Measurements from ENCODE around the gene DPP9. TPM values are rescaled to one million over a fixed set of nuclear protein-coding genes. Genes with fewer than 3 reads are reported as not detected.

Gene DPP9
- total and polyA plus RNA-seq, 2 of the 8 experiments (the other 6 are each of a cell fraction or from before 2014, with no cell fraction given), result 11.6 to 40.7 TPM

DNA sequence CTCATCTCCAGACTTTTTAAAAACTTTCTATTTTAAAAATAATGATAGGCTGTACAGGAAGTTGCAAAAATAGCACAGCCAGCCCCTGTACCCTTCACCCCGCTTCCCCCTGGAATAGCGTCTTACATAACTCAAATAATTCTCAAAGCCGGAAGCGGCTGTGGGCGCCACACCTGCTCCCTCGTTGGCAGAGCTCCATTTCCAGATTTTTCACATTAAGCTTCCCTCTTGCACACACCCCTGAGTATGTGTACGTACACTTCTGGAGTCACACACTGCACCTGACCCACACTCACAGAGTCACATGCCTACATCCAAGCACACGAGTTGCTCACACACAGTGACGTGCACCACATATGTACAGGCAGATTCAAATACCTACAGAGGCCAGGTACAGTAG is 24.9 kb upstream of the DPP9 start:
- CTCF ChIA-PET (ENCODE audit: partially characterized antibody), result interaction anchor here (0.7 to 6.7 kb wide), 3 partner anchors 16 to 40 kb away, joined by 3 to 38 read pairs (median 3); no protein-coding TSS in a partner anchor
- no peak for TF ChIP-seq EGR1 (IDR thresholded peaks at IDR 0.05; ENCODE audit: borderline replicate concordance, low read depth, low read length)
- TF ChIP-seq KDM1A (IDR thresholded peaks at IDR 0.05; ENCODE audit: borderline replicate concordance, low read length), result no peak
- TF ChIP-seq, protein P1, sequence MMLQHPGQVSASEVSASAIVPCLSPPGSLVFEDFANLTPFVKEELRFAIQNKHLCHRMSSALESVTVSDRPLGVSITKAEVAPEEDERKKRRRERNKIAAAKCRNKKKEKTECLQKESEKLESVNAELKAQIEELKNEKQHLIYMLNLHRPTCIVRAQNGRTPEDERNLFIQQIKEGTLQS (IDR thresholded peaks at IDR 0.05; ENCODE audit: insufficient read depth, low read depth, low read length), result no peak
- TF ChIP-seq SP2 (IDR thresholded peaks at IDR 0.05; ENCODE audit: low read length), result no peak
- no peak for TF ChIP-seq POLR2A (IDR thresholded peaks at IDR 0.05; ENCODE audit: control extremely low read depth in 1 of 2, low read depth in 2 of 2, low read length in 2 of 2)
- no peak for TF ChIP-seq KDM5A (IDR thresholded peaks at IDR 0.05; ENCODE audit: low read length)
- TF ChIP-seq ZNF274 (IDR thresholded peaks at IDR 0.05; ENCODE audit: borderline replicate concordance, extremely low read depth, low read length), result no peak
- TF ChIP-seq, protein P2, sequence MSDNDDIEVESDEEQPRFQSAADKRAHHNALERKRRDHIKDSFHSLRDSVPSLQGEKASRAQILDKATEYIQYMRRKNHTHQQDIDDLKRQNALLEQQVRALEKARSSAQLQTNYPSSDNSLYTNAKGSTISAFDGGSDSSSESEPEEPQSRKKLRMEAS (IDR thresholded peaks at IDR 0.05), result no peak
- TF ChIP-seq TEAD4 (IDR thresholded peaks at IDR 0.05; ENCODE audit: low read depth, low read length), result no peak
- TF ChIP-seq TBP (IDR thresholded peaks at IDR 0.05; ENCODE audit: low read depth, low read length), result no peak

More for the DNA sequence above, 24.9 kb upstream of the DPP9 start:
- peaks cover 0 to under 1% (median 0%) of the 10 kb centered on the region in 4 experiments; a peak in 1 of 7 replicates for H3K4me1 ChIP-seq (replicated peaks in 1 of 4; ENCODE audit: control insufficient read depth in 3 of 4, insufficient read depth in 4 of 4, low read length in 3 of 4)
- no peaks in the 10 kb centered on the region for H3K36me3 ChIP-seq (ENCODE audit: control insufficient read depth in 2 of 4, insufficient read depth in 4 of 4, low read length in 3 of 4)
- no peak overlapping the region for H2BK15ac ChIP-seq (ENCODE audit: low read length)
- H3K18ac ChIP-seq (ENCODE audit: extremely low read depth, low read length), result no peak overlapping the region
- no peak overlapping the region for H3K4me2 ChIP-seq (ENCODE audit: insufficient read depth in 1 of 2, low read depth in 2 of 2, low read length in 2 of 2)
- H2BK120ac ChIP-seq (replicated peaks; ENCODE audit: low read depth, low read length), result no peak overlapping the region
- no peaks in the 10 kb centered on the region for H3K23me2 ChIP-seq (ENCODE audit: low read depth, low read length)
- FAIRE-seq (no peak), DNase-seq (ENCODE audit: low read depth in 1 of 2, low spot score in 2 of 2) (no peak)
- H2BK20ac ChIP-seq (ENCODE audit: low read length), result no peak overlapping the region
- H3K27me3 ChIP-seq (replicated peaks in 1 of 4; ENCODE audit: control insufficient read depth in 3 of 4, extremely low read depth in 1 of 4, insufficient read depth in 3 of 4, low read length in 3 of 4), result no peaks in the 10 kb centered on the region
- H3K9ac ChIP-seq (replicated peaks in 1 of 4; ENCODE audit: extremely low read depth in 1 of 4, low read depth in 3 of 4, low read length in 3 of 4), result no peak overlapping the region
- no peak overlapping the region for H4K5ac ChIP-seq (ENCODE audit: insufficient read length, low read depth, low read length)
- no peaks in the 10 kb centered on the region for H3K79me1 ChIP-seq (ENCODE audit: low read depth, low read length)
- H3K4me3 ChIP-seq (ENCODE audit: extremely low read depth in 1 of 4, insufficient read depth in 2 of 4, low read depth in 3 of 4, low read length in 4 of 4), result no peak overlapping the region
- no peak overlapping the region for H3K56ac ChIP-seq (replicated peaks; ENCODE audit: insufficient read length, low read depth, low read length)
- H2AFZ ChIP-seq (ENCODE audit: low read length), result no peak overlapping the region
- no peak overlapping the region for H3K4ac ChIP-seq (replicated peaks; ENCODE audit: insufficient read length, low read depth, low read length)
- no peak overlapping the region for H2BK5ac ChIP-seq (ENCODE audit: low read depth, low read length)
- H2AK5ac ChIP-seq (ENCODE audit: low read depth, low read length), result no peak overlapping the region
- H3K79me2 ChIP-seq (ENCODE audit: control insufficient read depth in 1 of 2, insufficient read depth in 2 of 2, low read length in 2 of 2), result no peaks in the 10 kb centered on the region
- 86% methylated on average over 9 of the region's 9 CpGs; no CpG with 5 or more reads in 1 of the 2 experiments for WGBS, 2 experiments (ENCODE audit: extremely low coverage in 1 of 2, insufficient coverage in 1 of 2, insufficient read length in 1 of 2, insufficient replicate concordance in 2 of 2, low coverage in 1 of 2, low lambda C conversion rate in 2 of 2, missing lambda C conversion rate in 1 of 2)
- H4K91ac ChIP-seq (replicated peaks; ENCODE audit: insufficient read length, low read length), result no peak overlapping the region
- H3K27ac ChIP-seq (ENCODE audit: low read depth, low read length), result no peak overlapping the region
- no peak overlapping the region for H2BK12ac ChIP-seq (ENCODE audit: low read depth, low read length)
- no peak overlapping the region for H3K23ac ChIP-seq (ENCODE audit: insufficient read length)
- no peaks in the 10 kb centered on the region for H3K9me3 ChIP-seq (ENCODE audit: insufficient read depth in 2 of 2, low read depth in 1 of 2, low read length in 1 of 2)
- no peaks in the 10 kb centered on the region for H4K20me1 ChIP-seq (replicated peaks in 1 of 2; ENCODE audit: control insufficient read depth in 1 of 2, insufficient read depth in 2 of 2, low read length in 2 of 2)
- POLR2A ChIA-PET (ENCODE audit: partially characterized antibody), result interaction anchor here (0.9 to 2.1 kb wide), 2 partner anchors 20 to 34 kb away, joined by 3 to 7 read pairs; no protein-coding TSS in a partner anchor
- no peak overlapping the region for H3K14ac ChIP-seq (ENCODE audit: insufficient read length)
- H4K8ac ChIP-seq (ENCODE audit: extremely low read depth, insufficient read depth, low read length), result no peak overlapping the region
